H1 (cell line): ENCODE results near the gene WDR1. TPM values are rescaled to one million over a fixed set of nuclear protein-coding genes. Genes with fewer than 3 reads are reported as not detected.

ENCODE experiments used
- CTCF ChIA-PET: fragments of 300-600 bp; sonication (Branson Sonifier 250); formaldehyde crosslinking; loops from one replicate; lab custom pipeline; 2021; ENCODE audit not compliant: partially characterized antibody; lab: Charles Lee
- POLR2A ChIA-PET: fragments of 300-600 bp; sonication (Branson Sonifier 250); formaldehyde crosslinking; loops from one replicate; lab custom pipeline; 2021; ENCODE audit warnings: inconsistent platforms; ENCODE audit not compliant: partially characterized antibody; lab: Charles Lee
- DNase-seq, 2 experiments: peaks; one replicate each; pipeline versions ENCODE4 v3.0.0 to v3.0.0-alpha.2; 2010 to 2022; ENCODE audit warnings: low spot score in 2 of 2, low read depth in 1 of 2, mixed read lengths in 1 of 2
- FAIRE-seq: peaks from 2 replicates; lab custom pipeline; 2011; peaks lifted over from hg19 to GRCh38; lab: Jason Lieb, UNC
- H2AFZ ChIP-seq: 2 replicates; pipeline ENCODE4 v1.8.1; 2012; ENCODE audit warnings: low read length, inconsistent platforms
- H2AK5ac ChIP-seq: 2 replicates; pipeline ENCODE4 v1.6.1; 2013; ENCODE audit warnings: low read depth, low read length
- H2BK120ac ChIP-seq: replicated peaks from 2 replicates; pipeline ENCODE3; 2013; ENCODE audit warnings: low read depth, low read length, inconsistent platforms
- H2BK12ac ChIP-seq: 2 replicates; pipeline ENCODE4 v1.6.1; 2013; ENCODE audit warnings: low read depth, low read length
- H2BK15ac ChIP-seq: 2 replicates; pipeline ENCODE4 v1.6.1; 2013; ENCODE audit warnings: low read length
- H2BK20ac ChIP-seq: 2 replicates; pipeline ENCODE4 v1.6.1; 2013; ENCODE audit warnings: low read length
- H2BK5ac ChIP-seq: 2 replicates; pipeline ENCODE4 v1.6.1; 2013; ENCODE audit warnings: low read depth, low read length
- H3K14ac ChIP-seq: 2 replicates; pipeline ENCODE4 v1.6.1; 2013; ENCODE audit warnings: inconsistent platforms; ENCODE audit not compliant: insufficient read length
- H3K18ac ChIP-seq: 2 replicates; pipeline ENCODE4 v1.6.1; 2013; ENCODE audit warnings: low read length; ENCODE audit errors: extremely low read depth
- H3K23ac ChIP-seq: 2 replicates; pipeline ENCODE4 v1.6.1; 2013; ENCODE audit warnings: inconsistent platforms; ENCODE audit not compliant: insufficient read length
- H3K23me2 ChIP-seq: 2 replicates; pipeline ENCODE4 v1.6.1; 2013; ENCODE audit warnings: low read depth, low read length
- H3K27ac ChIP-seq: 2 replicates; pipeline ENCODE4 v1.6.1; 2011; ENCODE audit warnings: low read depth, low read length, inconsistent platforms
- H3K27me3 ChIP-seq, 4 experiments: replicated peaks in 1 of 4; 1 replicate in 1 of 4; 2 replicates in 3 of 4; pipeline versions ENCODE4 v1.6.1 to v1.8.1; 2011 to 2013; ENCODE audit warnings: low read length in 3 of 4, mild to moderate bottlenecking in 3 of 4, inconsistent platforms in 2 of 4, mixed read lengths in 2 of 4, moderate library complexity in 1 of 4; ENCODE audit not compliant: control insufficient read depth in 3 of 4, insufficient read depth in 3 of 4; ENCODE audit errors: extremely low read depth in 1 of 4
- H3K36me3 ChIP-seq, 4 experiments: 2 replicates each; pipeline versions ENCODE4 v1.6.1 to v1.8.1; 2011 to 2013; ENCODE audit warnings: mild to moderate bottlenecking in 4 of 4, low read length in 3 of 4, moderate library complexity in 2 of 4, control low read depth in 1 of 4, inconsistent platforms in 1 of 4; ENCODE audit not compliant: insufficient read depth in 4 of 4, control insufficient read depth in 2 of 4
- H3K4ac ChIP-seq: replicated peaks from 2 replicates; pipeline ENCODE3; 2013; ENCODE audit warnings: low read length, low read depth, mixed read lengths, inconsistent platforms; ENCODE audit not compliant: insufficient read length
- H3K4me1 ChIP-seq, 4 experiments: replicated peaks in 1 of 4; 1 replicate in 1 of 4; 2 replicates in 3 of 4; pipeline versions ENCODE4 v1.6.1 to v1.8.1; 2011 to 2013; ENCODE audit warnings: low read length in 3 of 4, inconsistent platforms in 2 of 4, mixed read lengths in 1 of 4; ENCODE audit not compliant: insufficient read depth in 4 of 4, control insufficient read depth in 3 of 4
- H3K4me2 ChIP-seq, 2 experiments: 2 replicates each; pipeline versions ENCODE4 v1.6.1 to v1.8.1; 2011 to 2013; ENCODE audit warnings: low read depth in 2 of 2, low read length in 2 of 2, control low read depth in 1 of 2, inconsistent platforms in 1 of 2, mild to moderate bottlenecking in 1 of 2; ENCODE audit not compliant: insufficient read depth in 1 of 2
- H3K4me3 ChIP-seq, 4 experiments: fragments of 200-600, 300-600 bp in 1 of 4; sonication (generic), shearing (Covaris generic), sonication (Bioruptor Twin) in 1 of 4; 2 replicates each; pipeline versions ENCODE4 v1.5.1 to v1.8.1; 2011 to 2016; ENCODE audit warnings: low read length in 4 of 4, low read depth in 3 of 4, control low read depth in 2 of 4, inconsistent platforms in 2 of 4, mild to moderate bottlenecking in 2 of 4, mixed read lengths in 1 of 4, moderate library complexity in 1 of 4; ENCODE audit not compliant: insufficient read depth in 2 of 4; ENCODE audit errors: extremely low read depth in 1 of 4
- H3K56ac ChIP-seq: replicated peaks from 2 replicates; pipeline ENCODE3; 2013; ENCODE audit warnings: low read depth, mild to moderate bottlenecking, mixed read lengths, low read length, inconsistent platforms; ENCODE audit not compliant: insufficient read length
- H3K79me1 ChIP-seq: 2 replicates; pipeline ENCODE4 v1.6.1; 2013; ENCODE audit warnings: low read depth, low read length, control low read depth
- H3K79me2 ChIP-seq, 2 experiments: 2 replicates each; pipeline versions ENCODE4 v1.6.1 to v1.8.1; 2012 to 2013; ENCODE audit warnings: low read length in 2 of 2, mild to moderate bottlenecking in 2 of 2, inconsistent platforms in 1 of 2; ENCODE audit not compliant: insufficient read depth in 2 of 2, control insufficient read depth in 1 of 2
- H3K9ac ChIP-seq, 4 experiments: replicated peaks in 1 of 4; 1 replicate in 1 of 4; 2 replicates in 3 of 4; pipeline versions ENCODE4 v1.6.1 to v1.8.1; 2011 to 2013; ENCODE audit warnings: low read depth in 3 of 4, low read length in 3 of 4, control low read depth in 2 of 4, mild to moderate bottlenecking in 2 of 4, moderate library complexity in 2 of 4, inconsistent platforms in 1 of 4; ENCODE audit errors: extremely low read depth in 1 of 4
- H3K9me3 ChIP-seq, 2 experiments: 2 replicates each; pipeline versions ENCODE4 v1.6.1 to v1.8.1; 2012 to 2013; ENCODE audit warnings: mild to moderate bottlenecking in 2 of 2, moderate library complexity in 2 of 2, control low read depth in 1 of 2, inconsistent platforms in 1 of 2, low read depth in 1 of 2, low read length in 1 of 2, mixed read lengths in 1 of 2; ENCODE audit not compliant: insufficient read depth in 2 of 2
- H4K20me1 ChIP-seq, 2 experiments: replicated peaks in 1 of 2; 2 replicates each; pipeline versions ENCODE3 to v1.8.1; 2011 to 2013; ENCODE audit warnings: inconsistent platforms in 2 of 2, low read length in 2 of 2, mild to moderate bottlenecking in 1 of 2; ENCODE audit not compliant: insufficient read depth in 2 of 2, control insufficient read depth in 1 of 2
- H4K5ac ChIP-seq: 2 replicates; pipeline ENCODE4 v1.6.1; 2013; ENCODE audit warnings: low read length, low read depth, mixed read lengths, inconsistent platforms; ENCODE audit not compliant: insufficient read length
- H4K8ac ChIP-seq: 2 replicates; pipeline ENCODE4 v1.8.0; 2013; ENCODE audit warnings: mild to moderate bottlenecking, moderate library complexity, low read length, inconsistent platforms; ENCODE audit not compliant: insufficient read depth; ENCODE audit errors: extremely low read depth
- H4K91ac ChIP-seq: replicated peaks from 2 replicates; pipeline ENCODE3; 2013; ENCODE audit warnings: low read length, mixed read lengths, inconsistent platforms; ENCODE audit not compliant: insufficient read length
- POLR2A ChIP-seq, 2 experiments: IDR thresholded peaks; 1 replicate in 1 of 2; 2 replicates in 1 of 2; pipeline ENCODE4 v1.6.1; 2011; ENCODE audit warnings: low read depth in 2 of 2, low read length in 2 of 2, mild to moderate bottlenecking in 2 of 2; ENCODE audit errors: control extremely low read depth in 1 of 2
- POLR2AphosphoS5 ChIP-seq: IDR thresholded peaks from 2 replicates; pipeline ENCODE4 v1.6.1; 2011; ENCODE audit warnings: low read depth, low read length
- WGBS, 2 experiments: shearing (Covaris generic) in 1 of 2; methylation state at CpG; one replicate each; pipeline versions ENCODE4 v1.1.6 to v1.1.7; 2013 to 2015; ENCODE audit warnings: low lambda C conversion rate in 2 of 2, mixed read lengths in 2 of 2, inconsistent platforms in 1 of 2, low coverage in 1 of 2, missing lambda C conversion rate in 1 of 2; ENCODE audit not compliant: insufficient replicate concordance in 2 of 2, insufficient coverage in 1 of 2, insufficient read length in 1 of 2; ENCODE audit errors: extremely low coverage in 1 of 2, missing lambda C conversion rate in 1 of 2; 5-methylcytosine and 5-hydroxymethylcytosine counted together
- polyA plus RNA-seq, 7 experiments: library from polyadenylated mRNA; depleted of rRNA in 3 of 7; stranded (reverse) in 5 of 7; unstranded in 2 of 7; fragments of >200 nt in 5 of 7; fragments of 200-250 nt in 2 of 7; gene quantifications; 1 replicate in 5 of 7; 2 replicates in 1 of 7; 4 replicates in 1 of 7; pipeline versions ENCODE4 v1.2.1 to v1.2.3, GENCODE V29; 2011 to 2013; ENCODE audit warnings: missing spikeins in 2 of 7, mixed read lengths in 2 of 7
- total RNA-seq: library from RNA; stranded (reverse); fragmentation: NEBNext Ultra II Directional; extraction: Animal tissue kit (Norgen Biotek cat#: 25700); gene quantifications from 2 replicates; pipeline ENCODE4 v1.2.1, GENCODE V29; 2021
- TF ChIP-seq, protein P1 (sequence below): IDR thresholded peaks from 2 replicates; pipeline ENCODE4 v1.6.1; 2011; ENCODE audit warnings: low read depth, mild to moderate bottlenecking, low read length; ENCODE audit not compliant: insufficient read depth

WDR1 gene
- total and polyA plus RNA-seq, 2 of the 8 experiments (the other 6 are each of a cell fraction or from before 2014, with no cell fraction given): 315 to 377 TPM

DNA sequence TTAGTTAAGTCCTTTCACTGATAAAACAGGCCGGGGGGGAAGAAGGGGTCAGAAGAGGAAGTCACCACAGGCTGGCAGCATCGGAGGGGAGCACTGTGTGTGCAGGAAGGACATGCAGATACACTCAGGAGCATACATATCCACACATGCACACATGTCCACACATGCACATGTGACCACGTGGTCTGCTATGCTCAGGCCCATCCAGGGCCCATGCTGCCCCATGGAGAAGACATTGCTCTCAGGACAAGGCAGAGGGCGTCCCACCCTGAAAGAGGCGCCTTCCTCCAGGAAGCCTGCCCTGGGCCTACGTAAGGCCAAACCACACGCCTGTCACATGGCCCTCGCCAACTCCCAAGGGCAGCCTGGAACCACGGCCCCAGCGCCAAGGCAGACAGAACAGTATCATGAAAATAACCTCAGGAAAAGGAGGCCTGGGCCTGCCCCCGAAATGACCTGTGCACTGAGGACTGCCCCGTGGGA is 15.8 kb downstream of the WDR1 start:
- no peak overlapping the region; the same call in 1 of the 2 replicates for H3K27ac ChIP-seq
- no peak overlapping the region for H3K14ac ChIP-seq
- FAIRE-seq (no peak), DNase-seq (no peak)
- no peak overlapping the region for H2BK15ac ChIP-seq
- no peak overlapping the region for H2AFZ ChIP-seq
- TF ChIP-seq POLR2A (IDR thresholded peaks at IDR 0.05; ENCODE audit: control extremely low read depth in 1 of 2, low read depth in 2 of 2, low read length in 2 of 2): peak in 1 of 2 experiments; percentile 66; a peak in 1 of 3 replicates
- TF ChIP-seq POLR2AphosphoS5: peak; percentile 66
- TF ChIP-seq, protein P1, sequence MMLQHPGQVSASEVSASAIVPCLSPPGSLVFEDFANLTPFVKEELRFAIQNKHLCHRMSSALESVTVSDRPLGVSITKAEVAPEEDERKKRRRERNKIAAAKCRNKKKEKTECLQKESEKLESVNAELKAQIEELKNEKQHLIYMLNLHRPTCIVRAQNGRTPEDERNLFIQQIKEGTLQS: no peak
- ChIA-PET POLR2A (interaction anchor here (1.3 to 14.7 kb wide), 2 partner anchors 8 to 17 kb away, joined by 9 to 197 read pairs; partner anchors contain the start of gene WDR1), CTCF (interaction anchor here (0.7 kb wide), 1 partner anchor 12 kb away, joined by 4 read pairs; no protein-coding TSS in a partner anchor)
- H4K8ac ChIP-seq: no peak overlapping the region; the same call in 1 of the 2 replicates
- H3K79me1 ChIP-seq: peaks cover 38% of the 10 kb centered on the region
- no peak overlapping the region for H2BK120ac ChIP-seq
- H3K9me3 ChIP-seq: no peaks in the 10 kb centered on the region
- H4K91ac ChIP-seq: no peak overlapping the region
- 0 out of 2 replicates have a peak overlapping the region, but pooled peaks have one; percentile 13 for H2BK5ac ChIP-seq
- H3K23ac ChIP-seq: no peak overlapping the region
- no peaks in the 10 kb centered on the region; the same call in 1 of the 2 replicates for H3K23me2 ChIP-seq
- no peak overlapping the region for H2BK12ac ChIP-seq
- H3K18ac ChIP-seq: peak overlapping the region; percentile 9; the same call in 1 of the 2 replicates
- no peak overlapping the region for H3K4me3 ChIP-seq
- no peaks in the 10 kb centered on the region for H3K27me3 ChIP-seq
- H4K20me1 ChIP-seq: peaks cover 45 to 46% of the 10 kb centered on the region in 2 experiments
- H3K4me1 ChIP-seq: peaks cover 0 to 22% (median 12%) of the 10 kb centered on the region in 4 experiments; a peak in 6 of 7 replicates
- peaks cover 25 to 72% (median 44%) of the 10 kb centered on the region in 4 experiments for H3K36me3 ChIP-seq
- H3K9ac ChIP-seq: no peak overlapping the region
- H3K79me2 ChIP-seq: peaks cover 4 to 99% of the 10 kb centered on the region in 2 experiments; a peak in 3 of 4 replicates
- no peak overlapping the region for H2AK5ac ChIP-seq
- WGBS, 2 experiments: 86% methylated on average over 12 of the region's 12 CpGs; no CpG with 5 or more reads in 1 of the 2 experiments
- H3K56ac ChIP-seq: no peak overlapping the region
- no peak overlapping the region for H3K4me2 ChIP-seq
- H3K4ac ChIP-seq: no peak overlapping the region
- H2BK20ac ChIP-seq: no peak overlapping the region
- H4K5ac ChIP-seq: no peak overlapping the region
